Esophagus (tissue), 2 donors: ENCODE measurements around the gene PSKH1. TPM values are rescaled to one million over a fixed set of nuclear protein-coding genes. Genes with fewer than 3 reads are reported as not detected.

Experiments used
- H3K27ac ChIP-seq, 2 donors: one replicate each; pipeline ENCODE4 v1.5.1; 2013; ENCODE audit warnings: low read depth in 2 of 2, mild to moderate bottlenecking in 2 of 2, inconsistent platforms in 1 of 2, low read length in 1 of 2, moderate library complexity in 1 of 2
- H3K27me3 ChIP-seq, 2 donors: one replicate each; pipeline ENCODE4 v1.6.1; 2013; ENCODE audit warnings: low read length in 2 of 2, control low read depth in 1 of 2, mild to moderate bottlenecking in 1 of 2; ENCODE audit not compliant: insufficient read depth in 2 of 2, control insufficient read depth in 1 of 2
- H3K36me3 ChIP-seq, 2 donors: one replicate each; pipeline ENCODE4 v1.6.1; 2013; ENCODE audit warnings: low read length in 1 of 2; ENCODE audit not compliant: control insufficient read depth in 2 of 2, insufficient read depth in 2 of 2
- H3K4me1 ChIP-seq, 2 donors: one replicate each; pipeline ENCODE4 v1.6.1; 2013; ENCODE audit warnings: low read length in 1 of 2; ENCODE audit not compliant: control insufficient read depth in 2 of 2, insufficient read depth in 2 of 2
- H3K4me3 ChIP-seq, 2 donors: one replicate each; pipeline ENCODE4 v1.5.1; 2013; ENCODE audit warnings: low read length in 2 of 2, mild to moderate bottlenecking in 2 of 2, low read depth in 1 of 2, moderate library complexity in 1 of 2
- H3K9me3 ChIP-seq, 2 donors: one replicate each; pipeline ENCODE4 v1.6.1; 2013; ENCODE audit warnings: mild to moderate bottlenecking in 2 of 2, low read depth in 1 of 2, low read length in 1 of 2, moderate library complexity in 1 of 2; ENCODE audit not compliant: control insufficient read depth in 2 of 2, insufficient read depth in 1 of 2
- WGBS, 2 donors: extraction: QIAGEN DNeasy Blood & Tissue Kit; methylation state at CpG; one replicate each; pipeline ENCODE4 v1.1.7; 2013; 5-methylcytosine and 5-hydroxymethylcytosine counted together
- polyA plus RNA-seq, 2 donors: library from polyadenylated mRNA; stranded (reverse); fragments of 200-250 nt; gene quantifications; one replicate each; pipeline ENCODE4 v1.2.3, GENCODE V29; 2013
- donor health status: healthy with polysubstance abuse.
- donor health status: Bipolar disorder and iron deficiency.

PSKH1 gene
- polyA plus RNA-seq, 2 donors = 12.5 to 13.7 TPM

GRCh38 chr16:67883146-67883871 is 9.7 kb upstream of the PSKH1 start:
- 62 to 68% methylated on average over 6 of the region's 6 CpGs for WGBS, 2 donors
- H3K27ac ChIP-seq = peak overlapping the region in 1 of 2 donors; percentile 43
- H3K9me3 ChIP-seq = no peaks in the 10 kb centered on the region
- H3K4me1 ChIP-seq = peaks cover 2% of the 10 kb centered on the region in 2 donors
- no peaks in the 10 kb centered on the region for H3K27me3 ChIP-seq
- H3K4me3 ChIP-seq = no peak overlapping the region
- peaks cover 38 to 60% of the 10 kb centered on the region in 2 donors for H3K36me3 ChIP-seq

- WGBS, 2 donors = 58 to 63% methylated on average over 11 of the region's 11 CpGs
- H3K4me3 ChIP-seq = no peak overlapping the region
- H3K9me3 ChIP-seq = no peaks in the 10 kb centered on the region
- H3K36me3 ChIP-seq = peaks cover 37 to 55% of the 10 kb centered on the region in 2 donors
- peaks cover 2% of the 10 kb centered on the region in 2 donors for H3K4me1 ChIP-seq
- no peaks in the 10 kb centered on the region for H3K27me3 ChIP-seq
- H3K27ac ChIP-seq = peak overlapping the region in 1 of 2 donors; percentile 43
Measured at GRCh38 chr16:67883872-67884261, 9.2 kb upstream of the PSKH1 start.

GRCh38 chr16:67884684-67885083 is 8.4 kb upstream of the PSKH1 start, which contains the start of gene NRN1L:
NRN1L (plus strand) TSS chr16:67884885; CDS start chr16:67884904, 19 bp downstream.
- no peak within 1 kb of the TSS for H3K4me3 ChIP-seq
- H3K27me3 ChIP-seq = no peaks in the 10 kb centered on the region
- 22 to 54% methylated on average over 22 of the region's 22 CpGs for WGBS, 2 donors
- H3K27ac ChIP-seq = peak within 1 kb of the TSS; percentile 11 to 55
- peaks cover 2% of the 10 kb centered on the region in 2 donors for H3K4me1 ChIP-seq
- H3K9me3 ChIP-seq = no peaks in the 10 kb centered on the region
- H3K36me3 ChIP-seq = peaks cover 30 to 48% of the 10 kb centered on the region in 2 donors

DNA sequence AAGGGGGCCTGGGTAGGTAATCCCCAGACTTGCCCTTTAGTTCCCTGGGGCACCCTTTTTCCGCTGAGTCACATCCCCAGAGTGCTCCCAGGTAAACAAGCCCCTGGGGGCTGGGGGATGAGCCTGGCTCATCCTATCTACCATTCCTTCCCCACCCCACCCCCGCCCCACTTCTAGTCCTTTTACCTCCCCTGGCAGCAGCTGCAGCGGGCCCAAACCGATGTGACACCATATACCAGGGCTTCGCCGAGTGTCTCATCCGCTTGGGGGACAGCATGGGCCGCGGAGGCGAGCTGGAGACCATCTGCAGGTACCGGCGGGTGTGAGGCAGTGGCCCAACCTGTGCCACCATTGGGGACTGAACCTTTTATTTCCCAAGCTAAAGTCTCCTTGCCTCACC is 7.5 kb upstream of the PSKH1 start:
- Histone ChIP-seq H3K4me1 (peaks cover 2% of the 10 kb centered on the region in 2 donors), H3K27ac (no peak overlapping the region), H3K36me3 (peaks cover 22 to 39% of the 10 kb centered on the region in 2 donors), H3K9me3 (no peaks in the 10 kb centered on the region), H3K27me3 (no peaks in the 10 kb centered on the region), H3K4me3 (no peak overlapping the region)
- 92 to 96% methylated on average over 12 of the region's 12 CpGs for WGBS, 2 donors

GRCh38 chr16:67885976-67886375 is 7.1 kb upstream of the PSKH1 start:
- Histone ChIP-seq H3K9me3 (no peaks in the 10 kb centered on the region), H3K36me3 (peaks cover 18 to 35% of the 10 kb centered on the region in 2 donors)

DNA sequence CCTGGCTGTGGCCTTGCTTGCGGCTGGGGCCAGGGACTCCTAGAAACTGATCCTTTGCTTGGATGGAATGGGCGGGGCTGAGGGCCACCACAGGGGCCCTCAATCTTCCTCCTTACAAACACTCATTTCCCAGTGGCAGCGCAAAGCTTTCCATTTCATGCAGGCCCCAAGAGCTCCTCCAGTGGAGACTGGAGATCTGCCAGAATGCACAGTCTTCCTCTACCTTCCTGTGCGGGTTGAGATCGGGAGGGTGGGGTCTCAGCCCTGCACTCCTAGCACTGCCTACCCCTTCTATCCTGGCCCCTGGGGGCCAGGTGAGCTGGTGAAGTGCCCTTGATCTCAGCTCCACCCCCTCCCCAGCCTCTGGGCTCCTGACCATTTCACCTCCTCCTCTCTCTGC is 6.7 kb upstream of the PSKH1 start:
- H3K4me3 ChIP-seq = no peak overlapping the region
- no peaks in the 10 kb centered on the region for H3K27me3 ChIP-seq
- 94 to 95% methylated on average over 5 of the region's 5 CpGs for WGBS, 2 donors
- no peak overlapping the region for H3K27ac ChIP-seq
- H3K9me3 ChIP-seq = no peaks in the 10 kb centered on the region
- peaks cover 2% of the 10 kb centered on the region in 2 donors for H3K4me1 ChIP-seq
- peaks cover 14 to 31% of the 10 kb centered on the region in 2 donors for H3K36me3 ChIP-seq

More at GRCh38 chr16:67885976-67886375, 7.1 kb upstream of the PSKH1 start:
- Histone ChIP-seq H3K4me1 (peaks cover 2% of the 10 kb centered on the region in 2 donors), H3K4me3 (no peak overlapping the region), H3K27ac (no peak overlapping the region), H3K27me3 (no peaks in the 10 kb centered on the region)
- 94% methylated on average over 19 of the region's 19 CpGs for WGBS, 2 donors

GRCh38 chr16:67888331-67888730 is 4.7 kb upstream of the PSKH1 start:
- Histone ChIP-seq H3K27ac (no peak overlapping the region), H3K4me1 (peaks cover 2% of the 10 kb centered on the region in 2 donors), H3K27me3 (no peaks in the 10 kb centered on the region), H3K4me3 (no peak overlapping the region), H3K36me3 (peaks cover under 1 to 12% of the 10 kb centered on the region in 2 donors), H3K9me3 (no peaks in the 10 kb centered on the region)
- 74 to 82% methylated on average over 3 of the region's 3 CpGs for WGBS, 2 donors

- WGBS, 2 donors = 61 to 65% methylated on average over 5 of the region's 5 CpGs
- Histone ChIP-seq H3K4me3 (peak overlapping the region in 1 of 2 donors; percentile 44), H3K9me3 (no peaks in the 10 kb centered on the region), H3K4me1 (peaks cover under 1 to 2% of the 10 kb centered on the region in 2 donors), H3K27me3 (no peaks in the 10 kb centered on the region), H3K27ac (no peak overlapping the region), H3K36me3 (no peaks in the 10 kb centered on the region)
Measured at GRCh38 chr16:67892375-67892774, 679 bp upstream of the PSKH1 start.

DNA sequence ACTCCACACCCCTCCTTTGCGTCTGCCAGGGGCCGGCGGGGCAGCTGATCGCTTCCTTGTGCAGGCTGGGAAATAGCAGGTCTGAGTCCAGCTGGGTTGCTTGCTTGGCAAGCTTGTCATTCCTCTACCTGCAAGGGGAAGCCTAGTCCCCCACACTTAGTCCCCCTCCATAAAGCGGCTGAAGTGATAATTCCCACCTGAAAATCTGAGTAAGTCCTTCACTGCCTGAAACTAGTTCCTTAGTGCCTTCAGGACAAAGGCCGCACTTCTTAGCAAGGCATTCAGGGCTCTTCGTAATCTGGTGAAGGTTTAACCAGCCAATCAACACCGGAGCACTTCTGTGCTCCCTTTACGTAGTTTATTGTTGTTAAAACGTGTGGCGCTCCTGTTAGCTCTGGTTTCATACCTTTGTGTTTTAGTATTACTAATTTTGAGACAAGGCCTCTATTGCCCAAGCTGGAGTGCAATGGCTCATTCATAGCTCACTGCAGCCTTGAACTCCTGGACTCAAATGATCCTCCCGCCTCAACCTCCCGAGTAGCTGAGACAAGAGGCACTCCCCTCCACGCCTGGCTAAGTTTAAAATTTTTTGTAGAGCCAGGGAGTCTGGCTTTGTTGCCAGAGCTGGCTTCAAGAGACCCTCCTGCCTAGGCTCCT is 817 bp downstream of the PSKH1 start:
- no peaks in the 10 kb centered on the region for H3K36me3 ChIP-seq
- H3K4me1 ChIP-seq = peaks cover 2 to 3% of the 10 kb centered on the region in 2 donors
- no peaks in the 10 kb centered on the region for H3K9me3 ChIP-seq
- peak overlapping the region; percentile 93 to 97 for H3K27ac ChIP-seq
- 14 to 18% methylated on average over 14 of the region's 14 CpGs for WGBS, 2 donors
- H3K27me3 ChIP-seq = no peaks in the 10 kb centered on the region
- H3K4me3 ChIP-seq = peak overlapping the region; percentile 95 to 99
